ENCODE measurements around the gene TH. TPM values are rescaled to one million over a fixed set of nuclear protein-coding genes. Genes with fewer than 3 reads are reported as not detected.

Gene TH
- total RNA-seq, 4 donors from 2014 or later: not detected

DNA sequence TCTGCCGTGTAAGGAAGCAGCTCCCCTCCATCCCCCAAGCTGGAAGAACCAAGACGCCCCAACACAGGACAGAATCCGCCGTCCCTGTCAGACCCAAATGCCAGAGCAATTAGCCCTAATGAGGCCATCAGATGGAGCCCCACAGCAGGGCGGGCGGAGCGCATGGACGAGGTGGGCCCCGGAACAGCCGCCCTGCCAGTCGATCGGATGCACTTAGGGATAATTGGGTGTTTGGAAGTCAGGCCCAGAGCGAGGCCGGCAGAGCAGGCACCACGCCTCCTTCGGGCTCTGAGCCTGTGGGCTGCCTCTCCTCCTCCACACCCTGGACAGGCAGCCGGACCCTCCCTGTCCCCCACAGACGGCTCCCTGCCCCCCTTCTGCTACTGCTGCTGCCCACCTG is 5.5 kb upstream of the TH start:
- TF ChIP-seq, protein P1, sequence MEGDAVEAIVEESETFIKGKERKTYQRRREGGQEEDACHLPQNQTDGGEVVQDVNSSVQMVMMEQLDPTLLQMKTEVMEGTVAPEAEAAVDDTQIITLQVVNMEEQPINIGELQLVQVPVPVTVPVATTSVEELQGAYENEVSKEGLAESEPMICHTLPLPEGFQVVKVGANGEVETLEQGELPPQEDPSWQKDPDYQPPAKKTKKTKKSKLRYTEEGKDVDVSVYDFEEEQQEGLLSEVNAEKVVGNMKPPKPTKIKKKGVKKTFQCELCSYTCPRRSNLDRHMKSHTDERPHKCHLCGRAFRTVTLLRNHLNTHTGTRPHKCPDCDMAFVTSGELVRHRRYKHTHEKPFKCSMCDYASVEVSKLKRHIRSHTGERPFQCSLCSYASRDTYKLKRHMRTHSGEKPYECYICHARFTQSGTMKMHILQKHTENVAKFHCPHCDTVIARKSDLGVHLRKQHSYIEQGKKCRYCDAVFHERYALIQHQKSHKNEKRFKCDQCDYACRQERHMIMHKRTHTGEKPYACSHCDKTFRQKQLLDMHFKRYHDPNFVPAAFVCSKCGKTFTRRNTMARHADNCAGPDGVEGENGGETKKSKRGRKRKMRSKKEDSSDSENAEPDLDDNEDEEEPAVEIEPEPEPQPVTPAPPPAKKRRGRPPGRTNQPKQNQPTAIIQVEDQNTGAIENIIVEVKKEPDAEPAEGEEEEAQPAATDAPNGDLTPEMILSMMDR (IDR thresholded peaks at IDR 0.05; ENCODE audit: low read depth): no peak

DNA sequence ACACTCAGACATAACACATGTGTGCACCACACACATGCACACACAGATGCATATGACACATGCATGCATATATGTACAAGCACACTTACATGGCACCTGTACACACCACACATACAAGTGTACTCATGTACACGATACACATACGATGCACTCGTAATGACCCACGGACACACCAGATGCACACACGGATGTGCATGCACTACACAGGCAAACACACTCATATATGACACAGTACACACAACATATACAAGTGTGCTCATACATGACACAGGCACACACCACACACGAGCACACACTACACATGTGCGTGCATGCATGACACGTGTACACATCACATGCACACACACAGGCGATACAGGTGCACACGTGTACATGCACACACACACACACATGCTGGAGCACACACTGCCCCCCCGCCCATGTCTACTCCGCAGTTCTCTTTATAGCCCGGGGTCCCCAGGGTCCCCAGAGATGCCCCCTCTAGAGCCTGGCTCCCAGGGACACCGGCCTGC is 4.8 kb upstream of the TH start:
- TF ChIP-seq, protein P1 (IDR thresholded peaks at IDR 0.05; ENCODE audit: low read depth): no peak

DNA sequence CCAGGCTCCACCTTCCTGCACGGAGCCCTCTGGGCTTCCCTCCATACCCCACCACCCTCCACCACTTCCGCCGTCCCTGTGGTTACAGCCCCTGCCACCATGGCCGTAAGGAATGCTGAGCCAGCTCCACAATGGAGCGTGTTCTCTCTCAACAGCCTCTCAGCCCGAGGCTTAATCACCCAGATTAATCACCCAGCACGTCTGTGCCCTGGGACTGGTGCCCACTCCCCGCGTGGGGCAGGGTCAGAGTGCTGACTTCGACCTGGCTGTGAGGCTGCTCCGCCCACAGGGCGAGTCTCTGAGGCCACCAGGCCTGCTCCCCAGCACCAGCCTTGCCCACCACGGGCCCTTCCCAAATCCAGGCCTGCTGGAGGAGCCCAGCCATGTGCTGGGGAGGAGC is 4.0 kb upstream of the TH start:
- TF ChIP-seq, protein P1 (IDR thresholded peaks at IDR 0.05; ENCODE audit: low read depth): no peak

DNA sequence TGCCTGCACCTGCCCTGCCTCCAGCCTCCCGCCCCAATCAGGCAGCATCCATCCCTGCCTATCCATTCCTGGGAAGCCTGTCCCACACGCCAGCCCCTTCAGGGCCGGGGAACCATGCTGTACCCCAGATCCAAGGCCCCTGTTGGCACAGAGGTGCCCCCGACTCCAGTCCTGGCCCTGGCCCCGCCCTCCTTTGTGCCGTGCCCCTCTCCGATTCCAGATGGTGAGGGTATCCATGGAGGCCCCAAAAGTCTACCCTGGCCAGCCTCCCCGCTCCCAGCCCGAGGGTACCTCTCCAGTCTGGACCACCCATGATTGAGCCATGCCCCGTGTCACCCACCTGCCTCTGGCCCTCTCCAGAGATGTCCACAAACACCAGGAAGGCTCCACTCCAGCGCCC is 2.7 kb upstream of the TH start:
- TF ChIP-seq, protein P1 (IDR thresholded peaks at IDR 0.05; ENCODE audit: low read depth): no peak

DNA sequence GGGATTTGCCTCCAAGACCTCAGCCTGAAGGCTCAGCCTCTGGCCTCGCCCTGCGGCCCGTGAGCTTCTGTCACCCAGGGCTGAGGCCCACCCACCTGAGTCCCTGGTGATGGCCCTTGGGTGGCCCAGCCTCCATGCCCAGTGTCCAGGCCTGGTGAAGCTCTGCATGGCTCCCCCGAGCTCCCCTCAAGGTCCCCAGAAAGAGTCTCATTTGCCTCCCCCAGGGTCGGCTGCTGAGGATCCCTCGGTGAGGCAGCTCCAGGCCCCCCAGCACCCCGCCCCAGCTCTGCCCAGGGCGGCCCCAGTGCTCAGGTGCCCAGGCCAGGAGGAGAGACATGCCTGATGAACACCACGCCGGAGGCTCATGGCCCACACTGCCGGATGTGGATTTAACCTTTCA is 2.1 kb upstream of the TH start:
- TF ChIP-seq, protein P1 (IDR thresholded peaks at IDR 0.05; ENCODE audit: low read depth): no peak

DNA sequence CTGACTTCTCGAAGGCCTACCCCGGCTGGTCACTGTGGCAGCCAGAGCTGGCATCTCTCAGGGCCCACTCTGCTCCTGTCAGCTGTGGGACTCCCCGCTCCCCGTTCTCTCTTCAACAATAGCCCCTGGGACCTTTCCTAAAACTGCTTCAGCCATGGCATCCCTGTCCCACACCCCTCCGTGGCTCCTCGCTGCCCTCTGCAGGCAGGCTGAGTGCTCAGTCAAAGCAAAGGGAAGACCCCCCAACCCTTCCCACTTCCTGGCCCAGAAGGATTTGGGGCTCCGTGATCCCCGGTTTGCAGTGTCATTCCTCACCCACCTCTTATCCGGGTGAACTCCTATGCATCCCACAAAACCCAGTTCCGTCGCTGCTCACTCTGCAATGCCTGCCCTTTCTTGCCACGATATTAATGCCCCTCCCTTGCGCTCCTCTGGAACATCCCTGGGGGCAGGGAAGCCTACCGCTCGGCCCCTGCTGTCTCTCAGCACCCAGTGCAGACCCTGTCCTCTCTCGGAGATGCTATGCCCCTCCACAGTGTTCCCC is 1.6 kb upstream of the TH start:
- TF ChIP-seq, protein P1 (IDR thresholded peaks at IDR 0.05; ENCODE audit: low read depth): no peak

DNA sequence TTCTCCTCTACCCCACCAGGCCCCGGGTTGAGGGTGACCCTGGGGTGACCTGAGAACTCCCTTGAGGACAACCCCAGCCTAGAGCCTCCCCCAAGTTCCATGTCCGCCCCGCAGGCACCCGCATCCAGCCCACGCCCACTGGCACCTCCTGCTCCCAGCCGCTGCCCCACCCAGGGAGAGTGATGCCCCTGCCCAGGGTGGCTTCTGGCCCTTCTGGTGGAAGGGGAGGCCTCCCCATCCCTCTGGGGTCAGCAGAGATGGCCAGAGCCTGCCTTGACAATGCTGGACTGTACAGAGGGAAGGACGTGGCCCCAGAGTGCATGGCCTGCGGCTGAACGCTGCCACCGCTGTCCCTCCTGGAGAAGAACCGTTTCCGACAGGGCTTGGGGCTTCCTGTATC is 1.1 kb upstream of the TH start:
- TF ChIP-seq, protein P1 (IDR thresholded peaks at IDR 0.05; ENCODE audit: low read depth): no peak
